NCI-H1417 treated with DMSO at 0.1 percent for 48 hours (cell line): ENCODE data around the gene CHRNA4.

ENCODE experiments used
- DNase-seq: peaks from one replicate; lab custom pipeline; 2025; lab: John Stamatoyannopoulos, UW

CHRNA4 gene

DNA sequence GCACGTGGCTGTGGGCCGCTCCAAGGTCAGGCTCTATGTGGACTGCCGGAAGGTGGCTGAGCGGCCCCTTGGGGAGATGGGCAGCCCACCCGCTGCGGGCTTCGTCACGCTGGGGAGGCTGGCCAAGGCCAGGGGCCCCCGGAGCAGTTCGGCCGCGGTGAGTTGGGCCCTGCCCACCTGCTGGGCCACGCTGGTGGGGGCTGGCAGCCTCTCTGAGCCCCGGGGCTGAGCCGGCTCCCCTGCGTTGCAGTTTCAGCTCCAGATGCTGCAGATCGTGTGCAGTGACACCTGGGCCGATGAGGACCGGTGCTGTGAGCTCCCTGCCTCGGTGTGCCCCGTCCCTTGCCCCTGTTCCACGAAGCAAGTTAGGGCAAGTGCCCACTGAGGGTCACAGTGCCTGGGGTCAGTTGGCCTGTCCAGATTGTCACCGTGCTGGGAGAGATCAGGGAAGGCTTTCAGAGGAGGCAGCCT is 41.1 kb downstream of the CHRNA4 start:
- DNase-seq: no peak

DNA sequence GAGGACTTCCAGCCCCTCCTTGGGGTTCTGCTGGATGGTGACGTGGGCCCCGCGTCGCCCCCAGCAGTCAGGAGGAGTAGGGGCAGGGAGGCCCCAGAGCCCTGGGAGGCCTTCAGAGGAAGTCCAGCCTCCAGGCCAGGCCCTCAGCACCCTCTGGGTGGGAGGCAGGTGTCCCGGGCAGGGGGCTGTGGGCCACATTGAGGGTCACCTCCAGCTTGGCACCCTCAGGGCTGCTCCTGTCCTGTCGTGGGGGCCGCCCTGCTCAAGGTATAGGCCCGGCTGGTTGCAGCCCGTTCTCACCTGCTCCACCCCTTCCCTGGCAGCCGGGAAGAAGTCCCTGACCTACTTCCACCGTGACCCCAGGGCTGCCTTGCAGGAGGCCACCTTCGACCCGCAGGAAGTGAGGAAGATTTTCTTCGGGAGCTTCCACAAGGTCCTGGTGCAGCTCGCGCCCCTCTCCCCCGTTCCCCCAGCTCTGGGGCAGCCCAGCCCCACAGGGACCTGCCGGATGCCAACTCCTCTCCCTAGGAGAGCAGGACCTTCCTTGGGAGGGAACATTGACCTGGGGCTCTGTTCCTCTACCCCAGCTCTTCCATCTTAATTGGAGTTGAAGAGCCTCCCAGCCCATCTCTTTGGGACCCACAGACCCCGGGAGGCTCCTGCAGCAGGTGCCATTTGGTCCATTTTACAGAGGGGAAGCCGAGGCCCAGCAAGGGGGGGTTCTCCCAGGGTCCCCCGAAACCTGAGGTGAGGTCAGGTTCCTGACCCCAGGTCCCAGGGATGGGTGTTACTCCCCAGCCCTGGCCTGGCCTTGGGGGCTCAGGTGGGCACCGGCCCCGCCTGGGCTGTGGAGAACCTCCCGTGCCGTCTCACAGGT is 41.7 kb downstream of the CHRNA4 start:
- no peak for DNase-seq

DNA sequence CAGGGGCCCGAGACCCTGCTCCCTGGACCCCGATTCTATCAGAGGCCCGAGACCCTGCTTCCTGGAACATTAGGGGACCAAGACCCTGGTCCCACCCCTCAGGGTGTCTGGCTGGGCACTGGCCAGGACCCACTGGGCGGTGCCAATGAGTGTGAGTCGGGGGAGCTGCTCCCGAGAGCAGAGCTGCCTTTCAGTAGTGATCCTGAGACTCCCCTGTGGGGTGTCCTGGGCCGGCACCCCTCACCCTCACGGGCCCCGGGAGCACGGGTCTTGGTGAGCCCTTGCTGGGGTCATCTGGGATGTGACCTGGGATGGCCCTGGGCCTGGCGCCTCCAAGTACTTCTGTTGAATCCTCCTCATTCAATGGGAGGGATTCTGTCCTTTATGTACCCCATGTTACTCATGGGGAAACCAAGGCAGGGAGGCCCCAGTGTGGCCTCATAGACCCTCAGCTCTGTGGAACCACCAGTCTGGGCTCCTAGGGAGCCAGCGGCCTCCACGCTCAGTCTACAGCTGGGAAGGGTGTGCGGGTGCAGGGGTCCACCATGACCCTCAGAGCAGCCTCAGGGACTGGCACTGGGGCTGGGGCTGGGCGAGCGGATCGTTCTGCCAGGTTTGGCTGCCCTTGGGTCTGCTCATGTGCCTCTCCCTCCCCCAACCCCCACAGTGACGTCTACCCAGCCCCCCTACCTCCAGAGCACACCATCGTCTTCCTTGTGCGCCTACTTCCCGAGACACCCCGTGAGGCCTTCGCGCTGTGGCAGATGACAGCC is 42.6 kb downstream of the CHRNA4 start:
- DNase-seq: no peak

DNA sequence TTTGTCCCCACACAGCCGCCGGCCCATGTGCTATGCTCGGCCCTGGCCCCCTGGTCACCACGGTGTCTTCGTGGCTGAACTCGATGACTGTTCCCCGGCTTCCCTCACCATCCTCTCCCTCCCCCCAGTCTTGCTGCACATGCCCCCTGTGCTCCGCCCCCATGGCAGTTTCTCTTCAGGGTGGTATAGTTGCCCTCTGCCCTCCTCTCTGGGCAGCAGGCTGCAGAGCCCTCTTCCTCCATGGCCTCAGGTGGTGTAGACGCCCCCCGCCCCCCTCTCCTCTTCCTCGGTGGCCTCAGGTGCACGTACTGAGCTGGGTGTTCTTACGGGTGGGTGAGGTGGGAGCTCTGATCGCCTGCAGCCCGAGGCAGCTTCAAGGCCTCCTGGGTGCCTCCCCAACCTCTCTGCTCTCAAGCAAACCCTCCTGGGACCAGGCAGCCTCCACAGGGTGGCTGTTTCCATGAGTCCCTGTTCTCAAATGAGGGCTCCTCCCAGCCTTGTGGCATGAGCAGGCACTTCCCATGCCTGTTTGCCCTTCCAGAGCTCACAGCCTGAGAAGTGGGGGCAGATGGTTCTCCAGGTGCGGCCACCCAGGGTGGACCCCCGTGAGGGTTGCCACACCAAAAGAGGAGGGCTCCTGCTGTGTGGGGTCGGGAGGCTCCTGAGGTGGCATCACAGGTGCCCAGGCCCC is 43.4 kb downstream of the CHRNA4 start:
- no peak for DNase-seq

DNA sequence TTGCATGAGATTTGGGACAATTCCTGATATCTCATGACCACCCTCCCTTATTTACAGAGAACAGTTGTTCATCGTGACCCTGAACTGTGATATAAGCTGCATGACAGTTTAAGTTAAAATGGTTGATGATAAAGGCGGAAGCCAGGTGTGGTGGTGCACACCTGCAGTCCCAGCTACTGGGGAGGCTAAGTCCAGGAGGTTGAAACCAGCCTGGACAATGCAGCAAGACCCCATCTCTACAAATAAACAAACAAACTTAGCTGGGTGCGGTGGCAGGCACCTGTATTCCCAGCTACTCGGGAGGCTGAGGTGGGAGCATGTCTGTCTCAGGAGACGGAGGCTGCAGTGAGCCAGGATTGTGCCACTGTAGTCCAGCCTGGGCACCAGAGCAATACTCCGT is 44.1 kb downstream of the CHRNA4 start:
- DNase-seq: no peak

DNA sequence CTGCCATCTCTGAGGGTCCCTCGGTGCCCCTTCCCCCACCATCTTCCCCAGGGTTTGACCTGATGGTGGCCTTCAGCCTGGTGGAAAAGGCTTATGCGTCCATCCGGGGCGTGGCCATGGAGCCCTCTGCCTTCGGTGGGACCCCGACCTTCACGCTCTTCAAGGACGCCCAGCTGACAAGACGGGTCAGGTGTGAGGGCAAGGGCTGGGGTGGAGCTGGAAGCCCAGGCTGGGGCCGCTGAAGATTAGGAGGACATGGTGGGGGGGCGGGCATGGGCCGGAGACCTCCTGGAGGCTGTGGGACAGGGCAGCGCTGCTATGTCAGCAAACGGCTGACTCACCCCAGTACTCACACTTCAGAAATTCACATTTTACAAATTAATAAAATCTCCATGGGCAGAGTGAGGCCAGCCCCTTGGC is 44.6 kb downstream of the CHRNA4 start:
- DNase-seq: no peak

DNA sequence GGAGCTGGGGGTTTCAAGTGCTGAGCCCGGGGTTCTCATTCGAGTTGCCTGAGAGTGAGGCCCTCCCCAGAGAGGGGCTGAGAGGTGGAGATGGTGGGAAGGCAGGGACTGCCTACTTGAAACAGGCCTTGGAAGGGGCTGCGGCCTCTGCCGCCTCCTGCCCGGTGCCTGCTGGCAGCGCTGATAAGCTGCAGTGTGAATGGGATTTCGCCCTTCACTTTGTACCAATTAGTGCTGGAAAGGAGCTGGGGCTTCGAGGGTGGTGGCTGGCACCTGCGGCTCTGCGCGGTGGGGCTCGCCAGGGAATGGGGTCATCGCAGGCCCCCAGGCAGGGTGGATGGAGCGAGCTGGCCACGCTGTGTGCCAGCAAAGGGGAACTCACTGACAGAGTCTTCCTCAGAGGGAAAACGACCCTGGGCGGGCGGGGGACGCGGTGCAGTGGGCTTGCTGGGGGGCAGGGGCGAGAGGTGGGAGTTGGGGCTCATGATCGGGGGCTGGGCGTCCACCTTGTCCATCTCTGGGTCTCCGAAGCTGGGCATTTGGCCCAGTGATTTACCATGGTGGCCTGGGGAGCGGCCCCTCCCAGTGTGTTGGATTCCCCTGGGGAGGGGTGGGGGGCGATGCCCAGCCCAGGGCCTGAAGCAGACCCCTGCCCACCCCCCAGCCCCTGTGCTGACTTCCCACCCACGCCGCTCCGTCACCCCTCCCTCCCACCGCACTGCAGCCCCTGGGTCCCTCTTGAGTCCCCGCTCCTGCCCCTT is 45.2 kb downstream of the CHRNA4 start:
- DNase-seq: no peak

DNA sequence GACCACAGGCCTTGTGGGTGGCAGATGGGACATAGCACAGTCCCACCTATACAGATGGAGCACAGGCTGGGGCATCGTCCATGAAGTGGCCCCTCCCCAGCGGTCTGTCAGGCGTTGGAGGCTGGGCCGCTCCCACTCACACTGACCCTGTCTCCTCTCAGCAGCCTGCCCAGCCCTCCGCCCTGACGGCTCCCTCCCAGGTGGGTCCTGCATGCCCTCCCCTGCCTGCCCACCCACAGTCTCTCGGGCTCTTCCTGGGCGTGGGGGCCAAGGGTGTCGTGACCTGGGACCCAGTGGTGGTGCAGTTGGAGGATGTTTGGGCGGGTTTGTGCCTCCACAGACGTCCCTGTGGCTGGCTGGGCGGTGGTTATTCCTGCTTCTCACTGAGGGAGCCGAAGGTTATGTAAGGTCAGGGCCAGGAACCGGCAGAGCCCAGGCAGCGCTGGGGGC is 45.9 kb downstream of the CHRNA4 start:
- no peak for DNase-seq

DNA sequence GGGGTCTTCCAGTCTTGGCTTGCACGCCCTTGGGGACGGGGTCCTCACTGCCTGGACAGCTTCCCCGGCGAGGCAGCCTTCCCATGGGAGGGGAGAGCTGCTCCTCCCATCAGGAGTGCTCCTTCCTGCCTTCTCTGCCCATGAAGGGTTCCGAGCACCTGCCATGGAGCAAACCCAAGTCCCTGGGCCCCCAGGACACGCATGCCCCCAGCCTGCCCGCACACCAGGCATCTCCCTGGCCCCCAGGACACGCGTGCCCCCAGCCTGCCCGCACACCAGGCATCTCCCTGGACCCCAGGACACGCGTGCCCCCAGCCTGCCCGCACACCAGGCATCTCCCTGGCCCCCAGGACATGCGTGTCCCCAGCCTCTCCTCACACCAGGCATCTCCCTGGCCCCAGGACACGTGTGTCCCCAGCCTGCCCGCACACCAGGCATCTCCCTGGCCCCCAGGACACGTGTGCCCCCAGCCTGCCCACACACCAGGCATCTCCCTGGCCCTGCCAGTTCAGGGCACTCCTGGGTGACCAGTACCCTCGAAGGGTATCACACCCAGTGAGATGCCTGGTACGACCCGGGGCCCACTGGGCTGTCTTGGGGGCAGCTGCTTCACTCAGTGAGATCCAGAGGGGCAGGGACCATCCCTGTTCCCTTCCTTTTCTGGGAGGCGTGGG is 46.4 kb downstream of the CHRNA4 start:
- DNase-seq: no peak

DNA sequence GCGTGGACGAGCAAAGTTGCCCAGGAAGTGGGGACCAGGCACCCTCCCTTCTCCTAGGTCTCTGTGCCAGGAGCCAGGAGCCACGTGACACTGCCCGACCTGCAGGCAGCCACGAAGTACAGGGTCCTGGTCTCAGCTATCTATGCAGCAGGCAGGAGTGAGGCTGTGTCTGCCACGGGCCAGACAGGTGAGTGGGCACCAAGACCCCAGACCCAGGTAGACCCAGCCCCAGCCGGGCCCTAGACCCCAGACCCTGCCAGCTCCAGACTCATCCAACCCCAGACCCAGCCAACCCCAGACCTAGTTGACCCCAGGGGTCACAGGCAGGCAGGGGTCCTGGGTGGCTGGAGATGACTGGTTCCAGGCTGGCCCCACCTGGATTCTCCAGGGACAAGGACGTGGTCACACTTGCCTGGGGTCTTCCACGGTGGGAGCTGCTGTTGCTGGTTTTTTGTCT is 47.1 kb downstream of the CHRNA4 start:
- DNase-seq: no peak

DNA sequence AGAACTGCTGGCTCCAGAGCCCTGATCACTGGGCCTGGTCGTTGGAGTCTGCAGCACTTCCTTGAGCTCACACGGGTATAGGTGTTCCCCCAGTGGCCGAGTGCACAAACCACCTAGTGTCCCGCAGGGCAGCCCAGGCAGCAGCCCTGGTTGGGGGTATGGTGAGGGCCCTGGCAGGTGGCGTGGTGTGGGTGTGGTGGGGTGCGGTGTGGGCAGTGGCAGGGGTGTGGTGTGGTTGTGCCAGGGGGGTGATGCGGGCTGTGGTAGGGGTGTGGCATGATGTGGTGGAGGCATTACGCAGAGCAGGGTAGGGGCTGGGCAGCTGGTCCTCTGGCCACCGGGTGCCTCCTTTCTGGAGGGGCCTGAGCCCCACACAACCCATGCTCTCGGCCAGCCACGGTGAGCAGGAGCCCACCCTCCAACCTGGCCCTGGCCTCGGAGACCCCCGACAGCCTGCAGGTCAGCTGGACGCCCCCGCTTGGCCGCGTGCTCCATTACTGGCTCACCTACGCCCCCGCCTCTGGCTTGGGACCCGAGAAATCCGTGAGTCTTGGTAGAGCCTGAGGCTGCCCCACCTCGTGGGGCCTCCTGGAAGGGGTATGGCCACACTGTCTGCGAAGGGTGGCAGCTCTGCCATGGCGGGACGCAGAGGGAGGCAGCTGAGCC is 47.7 kb downstream of the CHRNA4 start:
- no peak for DNase-seq

DNA sequence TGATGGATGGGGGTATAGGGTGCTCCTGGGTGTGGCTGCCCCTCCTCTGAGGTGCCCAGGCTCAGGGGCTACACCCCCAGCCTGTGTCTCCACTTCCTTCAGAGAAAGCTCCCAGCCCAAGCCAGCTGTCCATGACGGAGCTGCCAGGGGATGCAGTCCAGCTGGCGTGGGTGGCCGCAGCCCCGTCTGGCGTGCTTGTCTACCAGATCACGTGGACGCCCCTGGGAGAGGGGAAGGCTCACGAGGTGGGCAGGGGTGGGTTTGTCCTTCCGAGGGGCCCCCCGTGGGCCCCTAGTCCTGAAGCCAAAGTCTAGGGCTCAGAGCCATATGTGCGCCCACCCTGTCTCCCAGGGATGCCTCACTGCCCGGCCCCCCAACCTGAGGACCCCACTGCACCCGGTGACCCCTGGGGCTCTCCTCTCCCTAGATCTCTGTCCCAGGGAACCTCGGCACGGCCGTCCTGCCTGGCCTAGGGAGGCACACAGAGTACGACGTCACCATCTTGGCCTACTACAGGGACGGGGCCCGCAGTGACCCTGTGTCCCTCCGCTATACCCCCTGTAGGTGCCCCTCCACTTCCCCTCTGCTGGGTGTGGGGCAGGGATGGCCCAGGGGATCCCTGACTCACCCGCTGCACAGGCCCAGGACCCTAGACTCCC is 48.3 kb downstream of the CHRNA4 start:
- no peak for DNase-seq

DNA sequence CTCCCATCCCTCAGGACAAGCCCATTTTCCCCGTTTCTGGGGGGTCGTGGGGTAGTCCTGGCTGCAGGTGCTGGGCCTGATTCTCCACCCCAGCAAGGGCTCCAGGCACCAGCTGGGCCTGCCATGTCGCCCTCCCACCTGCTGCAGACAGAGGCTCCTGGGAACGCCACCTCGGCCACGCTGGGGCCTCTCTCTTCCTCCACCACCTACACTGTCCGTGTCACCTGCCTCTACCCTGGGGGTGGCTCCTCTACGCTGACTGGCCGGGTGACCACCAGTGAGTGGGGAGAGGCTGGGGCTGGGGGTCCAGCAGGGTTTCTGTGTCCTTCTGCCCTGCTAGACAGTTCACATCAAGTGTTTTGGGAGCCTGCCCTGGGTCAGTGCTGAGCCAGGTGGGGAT is 48.9 kb downstream of the CHRNA4 start:
- no peak for DNase-seq

DNA sequence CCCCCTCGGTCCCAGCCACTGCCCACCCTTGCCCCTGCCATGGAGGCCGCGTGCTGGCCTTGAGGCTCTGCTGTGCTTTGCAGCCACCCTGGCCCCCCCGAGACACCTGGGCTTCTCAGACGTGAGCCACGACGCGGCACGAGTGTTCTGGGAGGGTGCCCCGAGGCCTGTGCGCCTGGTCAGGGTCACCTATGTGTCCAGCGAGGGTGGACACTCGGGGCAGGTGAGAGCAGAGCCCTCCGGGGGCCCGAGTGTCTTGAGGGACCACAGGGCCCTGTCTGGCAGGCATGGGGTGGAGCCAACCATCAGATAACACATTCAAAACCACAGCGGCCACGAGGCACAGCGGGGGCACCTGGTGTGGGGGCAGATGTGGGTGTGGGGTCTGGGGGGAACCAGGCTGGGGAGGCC is 49.3 kb downstream of the CHRNA4 start:
- DNase-seq: no peak

DNA sequence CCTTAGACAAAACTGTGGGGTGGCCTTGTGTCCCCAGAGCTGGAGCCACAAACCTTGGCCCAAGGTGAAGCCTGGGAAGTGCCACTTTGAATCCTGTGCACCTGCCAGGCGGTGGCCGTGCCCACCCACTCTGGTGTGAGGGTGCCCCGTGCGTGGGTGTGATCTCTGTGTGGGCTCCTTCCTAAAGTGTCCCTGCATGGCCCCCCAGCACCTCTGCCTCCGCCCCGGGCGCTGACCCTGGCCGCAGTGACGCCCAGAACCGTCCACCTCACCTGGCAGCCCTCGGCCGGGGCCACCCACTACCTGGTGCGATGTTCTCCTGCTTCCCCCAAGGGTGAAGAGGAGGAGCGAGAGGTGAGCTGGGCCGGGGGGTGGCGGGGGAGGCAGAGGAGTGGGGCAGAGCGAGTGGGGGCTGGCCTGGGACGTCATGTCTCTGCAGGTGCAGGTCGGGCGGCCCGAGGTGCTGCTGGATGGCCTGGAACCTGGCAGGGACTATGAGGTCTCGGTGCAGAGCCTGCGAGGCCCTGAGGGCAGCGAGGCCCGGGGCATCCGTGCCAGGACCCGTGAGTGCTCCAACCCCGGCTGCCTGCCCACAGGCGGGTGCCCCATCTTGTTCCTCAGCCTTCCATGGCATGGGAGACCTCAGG is 49.8 kb downstream of the CHRNA4 start:
- DNase-seq: no peak

DNA sequence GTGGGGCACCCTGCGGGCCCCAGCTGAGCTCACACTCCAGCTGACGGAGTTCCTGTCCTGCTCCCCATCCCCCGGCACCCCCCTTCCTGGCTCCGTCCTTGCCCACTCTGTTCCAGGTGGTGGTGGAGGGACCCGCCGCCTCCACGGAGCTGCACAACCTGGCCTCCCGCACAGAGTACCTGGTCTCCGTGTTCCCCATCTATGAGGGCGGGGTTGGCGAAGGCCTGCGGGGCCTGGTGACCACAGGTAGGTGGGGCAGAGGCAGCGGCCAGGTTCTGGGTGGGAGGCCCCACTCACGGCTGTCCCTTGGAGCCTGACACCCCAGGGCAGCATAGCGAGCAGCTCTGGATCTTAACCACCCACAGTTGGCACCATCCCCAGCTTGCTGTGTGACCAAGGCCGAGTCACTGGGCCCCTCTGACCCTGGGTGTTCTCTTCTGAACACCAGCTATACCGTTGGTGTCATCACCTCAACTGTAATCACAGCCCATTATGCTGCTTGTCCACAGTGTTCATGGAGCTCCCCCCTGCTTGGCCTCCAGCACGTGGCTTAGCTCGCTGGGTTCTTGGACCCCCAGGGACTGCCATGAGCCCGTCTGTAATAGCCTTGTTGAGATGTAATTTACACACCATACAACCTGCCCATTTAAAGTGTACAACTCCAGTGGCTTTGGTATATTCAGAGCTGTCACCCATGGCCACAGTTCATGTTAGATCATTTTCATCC is 50.7 kb downstream of the CHRNA4 start:
- no peak for DNase-seq

DNA sequence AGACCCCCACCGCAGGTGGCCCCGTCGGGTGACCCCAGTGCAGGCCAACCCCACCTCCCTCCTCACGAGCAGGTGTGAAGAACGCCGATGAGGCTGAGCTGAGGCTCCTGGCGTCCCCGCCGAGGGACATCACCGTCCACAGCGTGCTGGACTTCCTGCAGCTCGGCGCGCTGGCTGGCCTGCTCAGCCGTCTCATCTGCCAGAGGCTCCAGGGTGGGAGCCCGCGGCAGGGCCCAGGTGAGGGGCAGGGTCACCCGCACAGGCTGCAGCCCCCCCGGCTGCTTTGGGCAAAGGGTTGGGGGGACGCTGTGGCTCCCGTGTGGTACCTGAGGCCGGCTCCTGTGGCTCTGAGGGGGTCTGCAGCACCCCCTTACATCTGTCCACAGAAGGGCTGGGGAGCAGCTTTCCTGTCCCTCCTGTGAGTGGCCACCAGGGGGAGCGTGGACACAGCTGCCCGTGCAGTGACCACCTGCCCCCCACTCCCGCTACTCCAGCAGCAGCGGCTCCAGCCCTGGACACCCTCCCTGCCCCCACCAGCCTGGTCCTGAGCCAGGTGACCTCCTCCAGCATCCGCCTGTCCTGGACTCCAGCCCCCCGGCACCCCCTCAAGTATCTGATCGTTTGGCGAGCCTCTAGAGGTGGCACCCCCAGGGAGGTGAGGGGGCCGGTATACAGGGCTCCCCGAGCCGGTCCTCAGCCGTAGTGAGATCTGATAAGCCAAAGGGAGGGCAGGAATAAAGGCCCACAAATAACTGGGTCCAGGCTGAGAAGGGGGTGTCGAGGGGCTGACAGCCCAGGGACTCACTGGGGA is 51.7 kb downstream of the CHRNA4 start:
- DNase-seq: no peak
